ENCODE results near the gene FOSB.

GRCh38 chr19:45506246-45506988 is 38.6 kb downstream of the FOSB start:
- TF ChIP-seq, protein P1, sequence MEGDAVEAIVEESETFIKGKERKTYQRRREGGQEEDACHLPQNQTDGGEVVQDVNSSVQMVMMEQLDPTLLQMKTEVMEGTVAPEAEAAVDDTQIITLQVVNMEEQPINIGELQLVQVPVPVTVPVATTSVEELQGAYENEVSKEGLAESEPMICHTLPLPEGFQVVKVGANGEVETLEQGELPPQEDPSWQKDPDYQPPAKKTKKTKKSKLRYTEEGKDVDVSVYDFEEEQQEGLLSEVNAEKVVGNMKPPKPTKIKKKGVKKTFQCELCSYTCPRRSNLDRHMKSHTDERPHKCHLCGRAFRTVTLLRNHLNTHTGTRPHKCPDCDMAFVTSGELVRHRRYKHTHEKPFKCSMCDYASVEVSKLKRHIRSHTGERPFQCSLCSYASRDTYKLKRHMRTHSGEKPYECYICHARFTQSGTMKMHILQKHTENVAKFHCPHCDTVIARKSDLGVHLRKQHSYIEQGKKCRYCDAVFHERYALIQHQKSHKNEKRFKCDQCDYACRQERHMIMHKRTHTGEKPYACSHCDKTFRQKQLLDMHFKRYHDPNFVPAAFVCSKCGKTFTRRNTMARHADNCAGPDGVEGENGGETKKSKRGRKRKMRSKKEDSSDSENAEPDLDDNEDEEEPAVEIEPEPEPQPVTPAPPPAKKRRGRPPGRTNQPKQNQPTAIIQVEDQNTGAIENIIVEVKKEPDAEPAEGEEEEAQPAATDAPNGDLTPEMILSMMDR (IDR thresholded peaks at IDR 0.05): peak in 3 of 4 experiments; percentile 10 to 77 (median 26)
- TF ChIP-seq POLR2A (IDR thresholded peaks at IDR 0.05): peak; percentile 68 to 69

Data from gastroesophageal sphincter (tissue), 3 donors.